Fibroblast of skin of left biceps (primary cell): ENCODE measurements around the gene MFSD6.

ENCODE experiments used
- DNase-seq, 2 experiments: peaks; one replicate each; pipeline ENCODE4 v3.0.0-alpha.2; 2013; ENCODE audit warnings: low read depth in 2 of 2

The MFSD6 gene

DNA sequence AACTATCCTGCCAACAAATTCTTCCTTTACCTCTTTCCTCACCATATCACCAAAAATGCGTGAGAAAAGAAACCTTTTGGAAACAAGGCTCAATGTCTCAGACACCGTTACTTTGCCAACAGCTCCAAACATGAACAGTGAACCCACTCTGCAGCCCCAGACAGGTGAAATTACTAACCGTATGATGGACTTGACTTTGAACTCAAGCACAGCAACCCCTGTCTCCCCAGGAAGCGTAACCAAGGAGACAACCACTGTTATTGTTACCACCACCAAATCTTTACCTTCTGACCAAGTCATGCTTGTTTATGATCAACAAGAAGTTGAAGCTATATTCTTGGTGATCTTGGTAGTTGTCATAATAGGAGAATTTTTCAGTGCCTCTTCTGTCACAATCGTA is 28.4 kb downstream of the MFSD6 start:
- DNase-seq: no peak

DNA sequence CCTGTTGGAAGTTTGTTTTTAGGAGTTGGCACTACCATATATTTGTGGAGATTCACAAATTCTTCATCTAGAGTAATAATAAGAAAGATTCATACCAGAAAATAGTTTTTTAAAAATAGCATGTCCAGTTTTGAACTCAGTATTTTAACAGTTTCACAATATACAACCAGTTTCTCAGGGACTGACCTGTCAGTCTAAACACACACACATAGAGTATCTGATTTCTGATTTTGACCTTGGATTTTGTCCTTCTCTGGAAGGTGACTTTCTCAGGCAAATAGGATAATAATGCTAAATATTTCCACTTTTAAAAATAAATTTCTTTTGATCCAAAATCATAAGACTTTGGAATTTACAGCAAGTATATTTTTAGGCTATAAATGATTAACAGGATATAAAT is 32.0 kb downstream of the MFSD6 start:
- DNase-seq: no peak

DNA sequence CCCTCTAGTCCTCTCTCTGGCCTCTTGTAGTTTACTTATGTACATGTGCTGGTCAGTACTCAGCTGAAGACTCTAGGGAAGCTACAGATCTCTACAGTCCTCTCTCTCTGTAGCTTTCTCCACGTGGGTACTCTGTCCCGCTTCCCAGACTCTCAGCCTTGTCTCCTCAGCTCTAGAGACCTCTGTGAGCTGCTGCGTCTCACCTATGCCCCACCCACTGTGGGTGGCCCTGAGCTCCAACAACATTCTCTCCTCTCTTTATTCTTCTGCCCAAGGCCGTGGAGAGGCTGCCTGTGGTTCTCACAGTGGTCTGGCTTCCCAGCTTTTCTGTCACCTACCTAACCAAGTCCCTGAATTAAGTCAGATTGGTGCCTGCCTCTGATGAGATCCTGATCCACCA is 33.4 kb downstream of the MFSD6 start:
- DNase-seq: no peak

DNA sequence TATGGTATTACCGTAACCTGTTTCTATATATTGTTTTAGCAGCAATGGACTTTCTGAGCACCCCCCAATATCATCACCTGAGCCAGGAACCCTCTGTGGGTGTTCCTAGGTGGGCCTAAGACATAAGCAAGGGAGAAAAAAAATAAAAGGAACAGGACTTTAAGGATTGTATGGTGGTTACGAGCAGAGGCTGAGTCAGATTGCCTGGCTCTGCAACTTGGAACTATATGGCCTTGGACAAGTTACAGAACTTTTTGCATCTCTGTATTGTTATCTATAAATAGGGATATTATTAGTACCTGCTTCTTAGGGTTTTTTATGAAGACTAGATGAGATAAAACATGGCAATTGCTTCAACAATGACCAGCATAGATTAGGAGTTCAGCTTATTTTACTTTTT is 34.9 kb downstream of the MFSD6 start:
- DNase-seq: no peak

DNA sequence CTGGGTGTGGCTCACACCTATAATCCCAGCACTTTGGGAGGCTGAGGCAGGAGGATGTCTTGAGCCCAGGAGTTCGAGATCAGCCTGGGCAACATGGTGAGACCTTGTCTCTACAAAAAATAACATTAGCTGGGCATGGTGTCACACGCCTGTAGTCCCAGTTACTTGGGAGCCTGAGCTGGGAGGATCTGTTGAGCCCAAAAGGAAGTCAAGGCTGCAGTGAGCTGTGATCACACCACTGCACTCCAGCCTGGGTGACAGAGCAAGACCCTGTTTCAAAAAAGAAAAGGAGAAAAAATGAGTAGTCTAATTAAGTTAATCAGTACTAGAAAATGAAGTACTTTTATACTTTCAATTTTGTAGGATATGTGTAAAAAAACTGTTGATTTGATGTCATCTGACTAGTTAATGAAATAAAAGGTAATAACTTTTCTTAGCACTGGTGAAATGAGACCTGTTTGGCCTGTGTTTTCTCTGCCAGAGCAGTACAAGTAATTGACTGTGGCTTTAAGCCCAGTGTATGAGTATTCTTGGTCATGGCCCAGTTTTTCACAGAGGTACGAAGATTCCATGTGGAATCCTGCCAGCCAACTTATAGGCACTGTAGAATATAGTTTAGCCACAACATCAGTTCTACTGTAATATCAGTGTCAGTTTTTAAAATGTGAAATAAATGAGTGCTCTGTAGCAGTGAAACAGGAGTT is 35.8 kb downstream of the MFSD6 start:
- DNase-seq: peak; percentile 30 to 48

DNA sequence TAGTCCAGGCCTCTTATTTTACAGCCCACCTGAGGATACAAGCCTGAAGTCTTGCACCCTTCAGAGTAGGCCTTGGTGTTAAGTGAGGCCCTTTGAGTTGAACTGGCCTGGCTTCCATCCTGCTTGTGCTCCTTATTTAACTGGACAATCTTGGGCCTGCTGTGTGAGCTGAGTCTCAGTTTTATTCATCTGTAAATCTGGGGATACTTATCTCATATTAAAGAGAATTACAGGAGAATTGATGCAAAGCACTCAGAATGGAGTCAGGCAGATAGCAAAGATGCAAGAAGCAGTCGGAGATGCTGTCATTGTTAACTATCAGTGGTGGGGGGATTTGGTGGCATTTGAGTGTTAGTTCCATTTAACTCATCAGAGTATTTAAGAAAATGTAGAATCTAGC is 36.8 kb downstream of the MFSD6 start:
- DNase-seq: no peak

DNA sequence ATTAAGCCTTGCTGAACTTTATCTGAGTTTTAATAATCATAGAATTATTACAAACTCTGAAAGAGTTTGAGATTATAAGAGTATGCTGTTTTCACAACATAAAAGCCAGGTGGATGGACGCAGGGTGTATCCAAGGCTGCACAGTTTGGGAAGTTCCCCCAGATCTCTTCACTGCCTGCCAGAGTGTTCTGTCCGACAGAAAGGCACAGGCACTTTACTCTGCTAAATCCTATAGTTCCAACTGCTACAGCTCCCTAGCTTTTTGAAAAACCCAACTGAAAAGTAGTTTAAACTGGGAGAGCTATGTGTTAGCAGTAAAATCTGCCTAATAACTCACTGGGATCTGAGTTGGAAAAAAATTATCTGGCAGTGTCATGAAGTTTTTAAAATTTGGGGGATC is 38.0 kb downstream of the MFSD6 start:
- DNase-seq: no peak

DNA sequence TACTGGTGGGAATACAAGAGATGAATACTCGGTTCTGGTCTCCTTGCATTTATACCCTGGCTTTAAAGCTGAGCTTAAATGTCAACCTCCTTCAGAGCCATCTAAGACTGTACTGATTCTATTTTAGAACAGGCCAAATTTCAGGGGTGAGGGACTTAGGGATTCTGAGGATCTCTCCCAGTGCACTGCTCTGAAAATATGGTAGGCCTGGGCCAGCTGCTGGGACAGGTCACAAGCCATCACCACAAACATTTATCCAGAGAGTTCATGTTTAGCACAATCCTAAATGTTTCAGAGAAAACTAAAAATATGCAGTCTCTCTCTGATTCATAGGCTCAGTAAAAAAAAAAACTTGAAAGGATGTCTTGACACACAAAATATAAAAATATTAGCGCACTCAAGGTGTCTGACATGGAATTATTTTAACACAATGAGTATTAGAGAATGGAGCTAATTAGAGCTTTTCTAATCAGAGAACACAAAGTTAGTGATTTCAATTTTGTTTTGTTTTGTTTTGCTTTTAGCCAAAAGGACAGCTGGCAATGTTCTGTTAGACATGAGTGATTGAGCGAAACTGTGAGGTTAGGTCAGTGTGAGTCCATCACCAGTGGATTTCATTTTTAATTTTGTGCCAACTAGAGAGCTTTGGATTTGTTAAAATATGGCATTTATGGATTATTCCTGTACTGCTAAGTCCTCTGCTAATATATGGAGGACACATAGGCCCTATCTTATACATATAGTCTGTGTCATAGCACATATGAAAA is 38.8 kb downstream of the MFSD6 start:
- DNase-seq: no peak

DNA sequence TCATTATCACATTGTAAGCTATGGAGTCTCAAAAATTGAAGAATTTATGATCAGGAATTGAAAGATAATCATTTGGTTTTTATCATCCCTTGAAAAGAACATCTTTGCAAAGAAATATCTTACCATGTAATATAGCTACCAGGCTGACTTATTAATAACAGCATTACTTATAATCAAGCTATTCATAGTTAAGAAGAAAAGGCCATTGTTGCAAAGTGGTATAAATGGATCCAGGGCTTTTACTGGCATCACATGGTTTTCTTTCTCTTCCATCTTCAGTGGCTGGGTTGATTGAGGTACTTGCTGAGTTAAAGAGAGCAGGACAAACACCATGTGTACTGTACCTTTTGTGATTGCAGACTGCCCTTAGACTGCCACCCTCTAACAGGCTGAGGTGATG is 39.6 kb downstream of the MFSD6 start:
- DNase-seq: no peak

DNA sequence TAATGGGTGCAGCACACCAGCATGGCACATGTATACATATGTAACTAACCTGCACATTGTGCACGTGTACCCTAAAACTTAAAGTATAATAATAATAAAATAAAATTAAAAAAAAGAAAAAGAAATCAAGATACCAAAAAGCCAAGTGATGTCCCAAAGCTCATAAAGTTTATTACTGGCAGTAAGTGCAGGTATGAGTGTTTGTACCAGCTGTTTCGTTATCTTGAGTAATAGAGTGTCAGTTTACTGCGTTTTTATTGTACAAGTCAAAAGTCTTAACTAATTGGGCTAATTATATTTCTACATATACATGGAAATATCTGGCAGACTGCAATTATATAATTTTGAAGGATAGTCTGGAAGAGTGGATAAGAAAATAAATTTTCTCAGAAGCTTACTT is 41.8 kb downstream of the MFSD6 start:
- DNase-seq: no peak

DNA sequence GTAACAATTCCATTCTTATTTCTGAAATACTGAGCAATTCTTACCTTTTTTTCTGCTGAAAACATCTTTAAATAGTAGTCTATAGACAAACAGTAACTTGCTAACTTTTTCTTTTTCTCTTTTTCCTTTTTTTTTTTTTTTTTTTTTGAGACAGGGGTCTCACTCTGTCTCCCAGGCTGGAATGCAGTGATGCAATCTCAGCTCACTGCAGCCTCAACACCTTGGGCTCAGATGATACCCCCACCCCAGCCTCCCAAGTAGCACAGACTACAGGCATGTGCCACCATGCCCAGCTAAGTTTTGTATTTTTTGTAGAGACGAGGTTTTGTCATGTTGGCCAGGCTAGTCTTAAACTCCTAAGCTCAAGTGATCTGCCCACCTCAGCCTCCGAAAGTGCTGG is 42.2 kb downstream of the MFSD6 start:
- no peak for DNase-seq

DNA sequence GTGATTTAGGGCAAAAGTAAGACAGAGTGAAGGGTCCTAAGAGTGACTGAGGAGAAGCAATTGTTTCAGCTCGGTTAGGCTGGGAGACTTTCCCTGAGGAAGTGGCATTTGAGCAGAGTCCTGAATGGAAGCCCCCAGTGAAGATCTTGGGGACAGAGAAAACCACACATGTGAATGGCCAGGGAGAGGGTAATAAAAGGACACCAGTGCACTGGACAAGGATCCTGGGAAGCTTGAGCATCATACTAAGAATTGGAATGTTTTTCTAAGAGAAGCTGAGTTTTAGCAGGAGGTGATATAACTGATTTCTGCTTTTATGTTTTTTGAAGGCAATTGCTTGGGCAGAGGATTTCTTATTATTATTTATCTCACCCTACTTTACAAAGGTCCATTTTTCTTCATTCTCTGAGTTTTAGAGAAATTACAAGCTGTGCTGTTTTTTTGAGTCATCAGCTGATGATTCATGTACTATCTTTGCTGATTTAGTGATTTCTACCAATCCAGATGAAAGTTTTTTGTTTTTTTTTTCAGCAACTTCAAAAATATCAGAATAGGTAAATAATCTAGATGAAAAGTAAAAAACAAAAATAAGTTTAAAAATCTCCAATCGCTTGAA is 43.5 kb downstream of the MFSD6 start:
- DNase-seq: no peak

DNA sequence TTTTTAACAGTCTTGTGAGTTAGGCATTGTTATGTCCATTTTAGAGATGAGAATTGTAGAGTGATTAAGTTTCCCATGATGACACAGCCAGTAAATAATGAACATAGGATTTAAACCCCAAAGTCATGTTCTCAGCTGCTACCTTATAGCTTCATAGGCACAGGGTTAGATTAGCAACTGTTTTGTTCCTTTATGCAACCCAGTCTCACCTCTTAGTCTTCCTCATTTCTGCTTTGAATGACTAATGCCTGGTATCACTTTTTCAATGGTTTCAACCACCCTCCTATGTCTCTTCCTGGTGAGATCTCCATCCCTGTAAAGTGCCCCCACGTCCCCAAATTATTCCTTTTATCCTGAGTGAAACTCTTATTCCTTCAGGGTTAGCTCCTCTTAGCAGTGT is 44.3 kb downstream of the MFSD6 start:
- DNase-seq: no peak

DNA sequence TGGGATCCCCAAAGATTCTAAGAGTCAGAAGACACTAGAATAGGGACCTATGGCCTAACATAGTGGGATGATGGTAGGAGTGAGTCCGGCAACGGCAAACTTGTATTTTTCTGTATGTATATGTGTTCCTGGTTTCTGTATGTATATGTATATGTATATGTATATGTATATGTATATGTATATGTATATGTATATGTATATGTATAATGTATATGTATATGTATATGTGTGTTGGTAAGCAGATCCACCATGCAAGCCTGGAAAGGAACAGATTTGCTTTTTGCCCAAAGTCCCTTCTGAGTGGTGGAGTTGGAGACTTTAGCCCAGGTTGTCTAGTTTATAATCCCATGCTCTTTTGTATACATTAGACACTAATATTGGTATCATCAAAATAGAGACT is 46.6 kb downstream of the MFSD6 start:
- DNase-seq: no peak

DNA sequence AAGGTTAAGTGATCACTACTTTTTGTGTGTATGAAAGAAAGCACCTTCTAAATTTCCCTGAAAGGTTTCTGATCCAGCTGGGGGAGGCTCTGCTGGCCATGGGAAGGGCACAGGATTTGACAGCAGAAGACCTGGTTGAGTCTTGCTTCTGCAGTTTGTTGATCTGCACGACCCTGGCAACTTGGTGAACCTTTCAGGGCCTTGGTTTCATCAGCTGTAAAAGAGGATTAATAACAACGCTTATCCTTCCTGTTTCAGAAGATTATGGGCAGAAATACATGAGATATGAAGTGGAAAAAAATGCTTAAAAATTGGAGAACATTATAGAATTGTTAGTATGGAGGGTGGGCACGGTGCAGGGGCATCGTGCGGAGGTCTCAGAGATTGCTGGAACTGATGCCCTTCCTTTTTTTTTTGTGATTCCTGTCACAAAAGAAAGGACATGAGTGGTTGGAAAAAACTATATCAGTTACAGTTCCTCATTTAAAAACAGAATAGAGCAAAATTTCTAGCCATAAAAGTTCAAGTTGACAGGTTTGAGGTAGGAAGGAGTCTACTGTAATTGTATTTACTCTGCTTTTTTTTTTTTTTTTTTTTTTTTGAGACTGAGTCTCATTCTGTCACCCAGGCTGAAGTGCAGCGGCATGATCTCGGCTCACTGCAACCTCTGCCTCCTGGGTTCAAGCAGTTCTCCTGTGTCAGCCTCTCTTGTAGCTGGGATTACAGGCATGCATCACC is 47.4 kb downstream of the MFSD6 start:
- DNase-seq: no peak

DNA sequence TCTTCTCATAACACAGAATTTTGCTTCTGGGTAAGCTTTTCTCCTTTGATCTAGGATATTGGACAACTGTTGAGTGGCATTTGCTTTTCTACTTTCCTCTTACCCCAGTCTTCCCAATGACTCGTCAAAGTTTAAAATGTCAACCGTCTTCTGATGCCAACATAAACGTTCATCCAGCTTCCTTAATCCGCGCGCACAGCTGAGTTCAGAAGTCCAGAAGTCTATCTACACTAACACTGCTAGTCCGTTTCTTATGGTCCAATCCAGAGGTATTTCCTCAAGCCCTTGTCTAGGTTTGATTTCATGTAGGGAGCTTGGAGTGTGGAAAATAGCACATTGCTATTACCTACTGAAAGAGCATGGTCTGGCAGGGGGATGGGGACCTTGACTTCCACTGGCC is 48.7 kb downstream of the MFSD6 start:
- no peak for DNase-seq

DNA sequence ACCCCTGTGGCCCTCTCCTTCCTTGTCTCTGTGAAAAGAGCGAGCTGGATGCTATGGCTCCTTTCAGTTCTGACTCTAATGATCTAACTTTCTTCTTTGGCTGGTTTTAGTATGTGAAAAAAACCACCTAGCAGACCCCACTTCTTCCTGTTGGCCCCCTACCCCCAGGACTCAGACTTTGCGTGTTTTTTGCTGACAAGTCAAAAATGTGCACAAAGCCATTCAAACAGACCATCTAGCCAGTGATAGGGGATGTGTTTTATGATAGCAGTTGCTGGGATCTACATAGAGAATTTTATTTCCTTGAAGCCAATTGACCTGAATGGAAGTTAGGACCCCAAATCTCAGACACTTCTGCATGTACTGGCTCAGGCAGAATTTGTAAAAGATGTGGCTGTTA is 49.1 kb downstream of the MFSD6 start:
- no peak for DNase-seq

DNA sequence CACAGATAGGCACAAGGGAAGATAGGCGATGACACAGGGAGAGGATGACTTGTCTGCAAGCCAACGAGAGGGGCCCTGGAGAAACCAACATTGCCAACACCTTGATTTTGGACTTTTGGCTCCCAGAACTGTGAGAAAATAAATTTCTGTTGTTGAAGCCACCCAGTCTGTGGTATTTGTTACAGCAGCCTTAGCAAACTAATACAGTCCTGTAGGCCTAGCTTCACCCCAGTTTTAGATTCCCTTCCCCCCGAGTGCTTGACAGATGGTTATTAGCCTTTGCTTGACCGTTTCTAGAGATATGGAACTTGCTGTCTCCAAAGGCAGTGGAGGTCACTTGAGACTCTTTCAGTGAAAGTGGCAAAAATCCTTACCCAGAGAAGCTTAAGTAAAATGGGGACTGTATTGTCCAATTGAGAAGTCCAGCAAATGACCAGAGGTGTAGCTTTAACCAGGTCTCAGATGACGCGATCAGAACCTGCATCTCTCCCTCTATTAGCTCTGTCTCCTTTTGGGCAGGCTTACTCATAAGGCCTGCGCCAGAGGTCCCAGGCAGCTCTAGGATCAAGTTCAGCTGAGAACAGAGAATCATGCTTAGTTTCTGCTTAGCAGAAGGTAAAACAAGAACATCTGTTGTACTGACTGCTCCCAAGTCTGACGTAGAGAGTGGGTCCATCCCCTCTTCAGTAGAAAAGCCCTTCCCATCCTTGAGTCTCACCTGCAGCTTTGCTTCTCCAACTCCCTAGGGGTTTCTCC is 50.4 kb downstream of the MFSD6 start:
- DNase-seq: no peak

DNA sequence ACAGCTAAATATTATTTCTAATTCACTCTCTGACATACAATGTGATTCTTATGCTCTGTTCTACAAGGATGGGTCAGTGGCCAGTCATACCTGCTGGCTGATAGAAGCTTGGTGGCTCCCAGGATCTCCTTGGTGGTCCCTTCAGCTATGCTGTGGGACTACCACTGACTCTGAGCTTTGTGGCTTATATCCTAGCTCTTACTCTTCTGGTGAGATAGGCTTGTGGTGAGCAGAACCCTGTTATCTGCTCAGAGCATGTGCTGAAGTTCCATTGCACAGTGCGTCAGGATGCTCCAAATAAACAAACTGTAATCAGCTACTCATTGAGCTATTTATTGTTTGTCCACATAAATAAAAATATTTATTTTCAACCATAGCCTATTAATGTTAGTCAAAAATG is 51.7 kb downstream of the MFSD6 start:
- no peak for DNase-seq

DNA sequence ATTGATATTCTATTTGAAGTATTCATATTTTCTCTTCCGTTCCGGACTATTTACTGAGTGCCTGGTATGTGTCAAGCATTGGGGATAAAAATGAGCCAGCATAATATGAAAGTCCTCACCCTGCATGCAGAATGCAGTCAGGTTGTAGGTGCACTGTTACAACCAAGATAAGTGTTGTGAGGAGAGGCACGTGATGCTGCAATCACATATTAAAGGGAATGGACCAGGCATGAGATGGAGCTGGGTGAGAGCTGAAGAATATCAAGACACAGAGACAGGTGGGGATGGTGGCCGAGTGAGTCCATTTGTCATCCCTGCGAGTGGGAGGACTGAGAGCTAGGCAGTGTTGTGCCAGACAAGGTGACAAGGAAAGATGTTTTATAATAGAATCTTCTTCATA is 52.3 kb downstream of the MFSD6 start:
- no peak for DNase-seq

DNA sequence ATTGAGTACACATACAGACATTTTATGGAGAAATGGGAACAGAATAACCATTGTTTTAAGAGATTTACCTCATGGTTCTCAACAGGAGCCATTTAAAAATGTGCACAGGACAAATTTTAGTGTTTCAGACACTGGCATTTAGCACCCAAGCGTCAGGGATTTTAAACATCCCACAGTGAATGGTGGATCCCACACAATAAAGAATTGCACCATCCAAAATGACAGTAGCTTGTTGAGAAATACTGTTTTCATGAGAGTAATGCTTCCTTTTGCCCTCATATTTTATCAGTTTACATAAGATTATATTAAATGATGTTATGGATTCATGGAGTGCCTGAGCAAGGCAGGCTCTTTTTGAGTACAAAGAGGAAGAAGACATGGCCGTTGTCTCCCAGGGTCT is 54.0 kb downstream of the MFSD6 start:
- DNase-seq: no peak

DNA sequence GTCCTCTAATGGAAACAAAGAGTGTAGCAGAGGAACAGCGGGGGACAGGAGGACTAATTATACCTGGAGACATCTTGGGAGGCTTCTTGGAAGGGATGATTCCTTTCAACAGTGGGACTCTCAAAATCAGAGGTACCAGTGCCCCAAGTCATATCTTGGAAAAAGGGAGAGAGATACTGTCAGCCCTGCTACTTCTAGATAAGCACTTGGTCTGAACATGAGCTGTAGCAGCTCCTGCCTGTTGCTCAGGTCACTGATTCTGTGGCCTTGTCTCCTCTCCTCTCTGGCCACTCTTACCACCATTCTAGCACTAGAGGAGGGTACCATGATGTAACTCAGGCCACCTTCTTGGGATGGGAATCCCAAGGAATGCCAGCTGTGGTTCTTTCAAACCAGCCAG is 54.5 kb downstream of the MFSD6 start:
- DNase-seq: no peak
